ENCODE data around the gene ASXL1. TPM values are rescaled to one million over a fixed set of nuclear protein-coding genes. Genes with fewer than 3 reads are reported as not detected.
A peak's percentile ranks its signal among the peaks of the same experiment; 100 is the strongest.

ASXL1 gene
- total and polyA plus RNA-seq, 2 donors (not counting 1 experiment from before 2014, with no cell fraction given) = 93.0 to 180 TPM

DNA sequence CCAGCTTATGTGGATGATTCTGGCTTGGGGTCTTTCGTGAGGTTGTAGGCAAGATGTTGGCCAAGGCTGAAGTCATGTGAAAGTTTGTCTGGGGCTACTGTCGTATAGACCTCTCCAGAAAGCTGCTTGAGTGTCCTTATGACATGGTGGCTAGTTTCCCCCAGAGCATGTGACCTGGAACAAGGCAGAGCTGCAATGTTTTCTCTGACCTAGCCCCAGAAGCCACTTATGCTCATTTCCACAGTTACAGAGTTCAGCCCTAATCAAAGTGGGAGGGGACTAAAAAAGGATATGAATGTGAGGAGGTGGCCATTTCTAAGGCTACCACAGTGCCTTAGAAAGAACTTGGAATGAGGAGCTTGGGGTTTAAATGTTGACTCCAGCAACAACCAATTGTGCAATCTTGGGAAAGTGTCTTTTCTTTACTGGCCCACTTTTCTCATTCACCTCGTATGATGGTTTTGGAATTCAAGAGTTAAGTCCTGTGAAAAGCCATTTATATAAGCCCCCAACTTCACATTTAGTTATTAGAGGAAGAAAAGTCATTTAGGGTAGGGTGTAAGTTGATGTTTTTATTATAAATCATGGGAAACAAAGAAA, 5.9 kb upstream of the ASXL1 start:
- intact Hi-C loops (cut with micrococcal nuclease) = no loop called here
- Histone ChIP-seq H2AFZ (ENCODE audit: insufficient read depth, low read depth, low read length, poor library complexity, severe bottlenecking) (no peak overlapping the region), H3K4me2 (replicated peaks; ENCODE audit: low read depth, low read length, poor library complexity, severe bottlenecking) (no peak overlapping the region), H3K4me1 (ENCODE audit: control insufficient read depth in 2 of 2, insufficient read depth in 2 of 2, low read length in 2 of 2) (peaks cover 21 to 49% of the 10 kb centered on the region in 2 donors), H3K4me3 (ENCODE audit: control extremely low read depth in 1 of 5, extremely low read depth in 1 of 5, insufficient read depth in 1 of 5, low read depth in 2 of 5, low read length in 4 of 5) (no peak overlapping the region), H3K79me2 (ENCODE audit: control insufficient read depth, insufficient read depth, low read length) (no peaks in the 10 kb centered on the region), H3K36me3 (replicated peaks in 1 of 2; ENCODE audit: control extremely low read depth in 1 of 2, control insufficient read depth in 1 of 2, extremely low read depth in 1 of 2, insufficient read depth in 2 of 2, low read length in 1 of 2) (no peaks in the 10 kb centered on the region), H3K9me3 (ENCODE audit: control extremely low read depth in 1 of 3, control insufficient read depth in 2 of 3, insufficient read depth in 1 of 3, low read length in 2 of 3) (no peaks in the 10 kb centered on the region), H4K20me1 (ENCODE audit: control insufficient read depth, insufficient read depth, low read length, poor library complexity, severe bottlenecking) (no peaks in the 10 kb centered on the region), H3K27me3 (replicated peaks in 1 of 4; ENCODE audit: control extremely low read depth in 1 of 4, control insufficient read depth in 3 of 4, insufficient read depth in 4 of 4, low read length in 3 of 4) (no peaks in the 10 kb centered on the region), H3K9ac (ENCODE audit: low read length) (no peak overlapping the region), H3K27ac (ENCODE audit: low read length in 2 of 2) (no peak overlapping the region)
- TF ChIP-seq, protein P1, sequence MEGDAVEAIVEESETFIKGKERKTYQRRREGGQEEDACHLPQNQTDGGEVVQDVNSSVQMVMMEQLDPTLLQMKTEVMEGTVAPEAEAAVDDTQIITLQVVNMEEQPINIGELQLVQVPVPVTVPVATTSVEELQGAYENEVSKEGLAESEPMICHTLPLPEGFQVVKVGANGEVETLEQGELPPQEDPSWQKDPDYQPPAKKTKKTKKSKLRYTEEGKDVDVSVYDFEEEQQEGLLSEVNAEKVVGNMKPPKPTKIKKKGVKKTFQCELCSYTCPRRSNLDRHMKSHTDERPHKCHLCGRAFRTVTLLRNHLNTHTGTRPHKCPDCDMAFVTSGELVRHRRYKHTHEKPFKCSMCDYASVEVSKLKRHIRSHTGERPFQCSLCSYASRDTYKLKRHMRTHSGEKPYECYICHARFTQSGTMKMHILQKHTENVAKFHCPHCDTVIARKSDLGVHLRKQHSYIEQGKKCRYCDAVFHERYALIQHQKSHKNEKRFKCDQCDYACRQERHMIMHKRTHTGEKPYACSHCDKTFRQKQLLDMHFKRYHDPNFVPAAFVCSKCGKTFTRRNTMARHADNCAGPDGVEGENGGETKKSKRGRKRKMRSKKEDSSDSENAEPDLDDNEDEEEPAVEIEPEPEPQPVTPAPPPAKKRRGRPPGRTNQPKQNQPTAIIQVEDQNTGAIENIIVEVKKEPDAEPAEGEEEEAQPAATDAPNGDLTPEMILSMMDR (IDR thresholded peaks at IDR 0.05) = no peak
- no peak for TF ChIP-seq EZH2 (IDR thresholded peaks at IDR 0.05; ENCODE audit: borderline replicate concordance, insufficient read depth, low read depth, low read length, poor library complexity, severe bottlenecking)
- DNase-seq (no peak), ATAC-seq (ENCODE audit: low read depth) (no peak)
- 76% methylated on average over 2 of the region's 3 CpGs for WGBS (ENCODE audit: insufficient coverage)
- Mint-ChIP-seq H3K4me1 (peaks cover 42% of the 10 kb centered on the region), H3K4me3 (no peak overlapping the region), H3K27me3 (no peaks in the 10 kb centered on the region), H3K9me3 (ENCODE audit: insufficient read depth) (no peaks in the 10 kb centered on the region), H3K27ac (peak overlapping the region; percentile 32)
- POLR2A ChIA-PET = no interaction called here
- CTCF ChIA-PET = interaction anchor here (0.8 to 3.1 kb wide), 2 partner anchors 15 to 51 kb away, joined by 3 to 13 read pairs; no protein-coding TSS in a partner anchor

DNA sequence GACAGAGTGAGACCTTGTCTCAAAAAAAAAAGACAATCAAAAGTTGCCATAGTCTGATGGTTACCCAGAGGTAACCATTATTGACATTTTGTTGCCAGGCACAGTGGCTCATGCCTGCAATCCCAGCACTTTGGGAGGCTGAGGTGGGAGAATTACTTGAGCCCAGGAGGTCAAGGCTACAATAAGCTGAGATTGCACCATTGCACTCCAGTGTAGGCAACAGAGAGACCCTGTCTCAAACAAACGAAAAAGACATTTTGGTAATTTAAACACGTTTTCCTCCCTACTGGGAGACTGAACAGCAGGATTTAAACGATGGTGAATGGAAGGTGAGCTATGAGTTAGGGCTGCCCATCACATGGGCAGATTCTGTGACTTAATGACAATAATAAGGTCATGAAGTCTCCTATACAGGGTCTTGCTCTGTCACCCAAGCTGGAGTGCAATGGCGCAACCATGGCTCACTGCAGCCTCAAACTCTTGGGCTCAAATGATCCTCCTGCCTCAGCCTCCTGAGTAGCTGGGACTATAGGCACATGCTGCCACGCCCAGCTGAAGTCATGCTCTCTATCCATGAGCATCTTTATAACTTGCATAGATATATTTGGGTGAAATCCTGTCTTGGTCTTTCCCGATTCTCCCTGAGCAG, 4.2 kb upstream of the ASXL1 start:
- H3K27ac Mint-ChIP-seq = peak overlapping the region; percentile 86
- ChIA-PET POLR2A (no interaction called here), CTCF (interaction anchor here (3.1 kb wide), 1 partner anchor 17 kb away, joined by 13 read pairs; no protein-coding TSS in a partner anchor)
- H4K20me1 ChIP-seq (ENCODE audit: control insufficient read depth, insufficient read depth, low read length, poor library complexity, severe bottlenecking) = peaks cover 2% of the 10 kb centered on the region
- no peaks in the 10 kb centered on the region for H3K36me3 ChIP-seq (replicated peaks in 1 of 2; ENCODE audit: control extremely low read depth in 1 of 2, control insufficient read depth in 1 of 2, extremely low read depth in 1 of 2, insufficient read depth in 2 of 2, low read length in 1 of 2)
- H3K4me2 ChIP-seq (replicated peaks; ENCODE audit: low read depth, low read length, poor library complexity, severe bottlenecking) = no peak overlapping the region
- peaks cover 50% of the 10 kb centered on the region for H3K4me1 Mint-ChIP-seq
- H3K27ac ChIP-seq (ENCODE audit: low read length in 2 of 2) = peak overlapping the region; percentile 61 to 77
- intact Hi-C loops (cut with micrococcal nuclease) = no loop called here
- H3K79me2 ChIP-seq (ENCODE audit: control insufficient read depth, insufficient read depth, low read length) = peaks cover 4% of the 10 kb centered on the region
- TF ChIP-seq, protein P1 (IDR thresholded peaks at IDR 0.05) = no peak
- no peak for TF ChIP-seq EZH2 (IDR thresholded peaks at IDR 0.05; ENCODE audit: borderline replicate concordance, insufficient read depth, low read depth, low read length, poor library complexity, severe bottlenecking)
- H3K4me3 Mint-ChIP-seq = no peak overlapping the region
- no peak for DNase-seq
- no peaks in the 10 kb centered on the region for H3K27me3 ChIP-seq (replicated peaks in 1 of 4; ENCODE audit: control extremely low read depth in 1 of 4, control insufficient read depth in 3 of 4, insufficient read depth in 4 of 4, low read length in 3 of 4)
- no peak for ATAC-seq (ENCODE audit: low read depth)
- 94% methylated on average over 3 of the region's 6 CpGs for WGBS (ENCODE audit: insufficient coverage)
- H3K4me3 ChIP-seq (ENCODE audit: control extremely low read depth in 1 of 5, extremely low read depth in 1 of 5, insufficient read depth in 1 of 5, low read depth in 2 of 5, low read length in 4 of 5) = no peak overlapping the region
- H2AFZ ChIP-seq (ENCODE audit: insufficient read depth, low read depth, low read length, poor library complexity, severe bottlenecking) = no peak overlapping the region
- H3K4me1 ChIP-seq (ENCODE audit: control insufficient read depth in 2 of 2, insufficient read depth in 2 of 2, low read length in 2 of 2) = peaks cover 24 to 53% of the 10 kb centered on the region in 2 donors
- no peaks in the 10 kb centered on the region for H3K9me3 ChIP-seq (ENCODE audit: control extremely low read depth in 1 of 3, control insufficient read depth in 2 of 3, insufficient read depth in 1 of 3, low read length in 2 of 3)
- H3K9me3 Mint-ChIP-seq (ENCODE audit: insufficient read depth) = no peaks in the 10 kb centered on the region
- H3K27me3 Mint-ChIP-seq = no peaks in the 10 kb centered on the region
- no peak overlapping the region for H3K9ac ChIP-seq (ENCODE audit: low read length)
